GM13977 (cell line): ENCODE measurements around the gene PRR19.

Source experiments
- DNase-seq: peaks from one replicate; pipeline ENCODE4 v3.0.0; 2012; ENCODE audit warnings: low spot score
- CTCF ChIP-seq: IDR thresholded peaks from 2 replicates; pipeline ENCODE4 v1.5.1; 2012; ENCODE audit warnings: mild to moderate bottlenecking, control low read depth; ENCODE audit not compliant: insufficient read depth; ENCODE audit errors: extremely low read depth, missing control alignments
- in situ Hi-C: fragments of 300-500 bp; cut with MboI; formaldehyde crosslinking; loops from one replicate; pipeline ENCODE4 v1.12.0; 2022; ENCODE audit warnings: low sequenced_read_pairs, low pct_unique_long_range_greater_than_20kb, mixed read lengths, inconsistent platforms; ENCODE audit not compliant: unreplicated experiment

Gene PRR19

GRCh38 chr19:42316223-42317211, 14.6 kb downstream of the PRR19 start:
- peak; percentile 83 for DNase-seq
- in situ Hi-C loops: no loop called here
- no peak for TF ChIP-seq CTCF

GRCh38 chr19:42317535-42317934, 15.6 kb downstream of the PRR19 start:
- DNase-seq: no peak
- no peak for TF ChIP-seq CTCF
- in situ Hi-C loops: no loop called here

- in situ Hi-C loops: no loop called here
- TF ChIP-seq CTCF: no peak
- DNase-seq: no peak
Observed at GRCh38 chr19:42322305-42322704, 20.4 kb downstream of the PRR19 start.

GRCh38 chr19:42323473-42323851, 21.5 kb downstream of the PRR19 start:
- in situ Hi-C loops: no loop called here
- no peak for DNase-seq
- TF ChIP-seq CTCF: no peak

- TF ChIP-seq CTCF: peak; percentile 21
- peak; percentile 59 for DNase-seq
Observed at GRCh38 chr19:42323852-42324654, 22.1 kb downstream of the PRR19 start.

GRCh38 chr19:42324655-42325307, 22.8 kb downstream of the PRR19 start:
- no peak for TF ChIP-seq CTCF
- no peak for DNase-seq
- in situ Hi-C loops: no loop called here

More at GRCh38 chr19:42323852-42324654, 22.1 kb downstream of the PRR19 start:
- in situ Hi-C loops: no loop called here
